Lower lobe of right lung (tissue), 2 donors: ENCODE measurements around the gene ACTL8. TPM values are rescaled to one million over a fixed set of nuclear protein-coding genes. Genes with fewer than 3 reads are reported as not detected.

Experiments
- ATAC-seq, 2 donors: fragments of 200-7000 bp; cut with Tn5 transposase; one replicate each; pipeline ENCODE4 v1.9.1; 2020 to 2022; ENCODE audit warnings: mild to moderate bottlenecking in 2 of 2, moderate library complexity in 2 of 2
- DNase-seq: peaks from one replicate; pipeline ENCODE4 v3.0.0-alpha.2; 2020
- H3K27ac ChIP-seq: fragments of 200-600 bp; one replicate; pipeline ENCODE4 v1.8.0; 2022
- H3K27me3 ChIP-seq: fragments of 200-600 bp; one replicate; pipeline ENCODE4 v1.8.0; 2022; ENCODE audit warnings: low read depth
- H3K36me3 ChIP-seq: fragments of 200-600 bp; one replicate; pipeline ENCODE4 v1.8.0; 2022; ENCODE audit warnings: mild to moderate bottlenecking
- H3K4me1 ChIP-seq: fragments of 200-600 bp; one replicate; pipeline ENCODE4 v1.8.0; 2022
- H3K4me3 ChIP-seq: fragments of 200-600 bp; one replicate; pipeline ENCODE4 v1.8.0; 2022; ENCODE audit warnings: mild to moderate bottlenecking
- H3K9me3 ChIP-seq: fragments of 200-600 bp; one replicate; pipeline ENCODE4 v1.8.0; 2022
- intact Hi-C: fragments of 100-400 bp; cut with DNase I; formaldehyde crosslinking; loops from one replicate; pipeline ENCODE4 v1.11.0; 2022
- total RNA-seq: library from RNA; stranded (reverse); fragmentation: NEBNext Ultra II Directional; extraction: Animal tissue kit (Norgen Biotek cat#: 25700); gene quantifications from one replicate; pipeline ENCODE4 v1.2.1, GENCODE V29; 2021
- TF ChIP-seq, protein P1 (sequence below): fragments of 200-600 bp; IDR thresholded peaks from one replicate; pipeline ENCODE4 v1.8.0; 2022; ENCODE audit warnings: antibody characterized with exemption, mild to moderate bottlenecking
- donor health status: DM: no; HTN: yes; CAD: no; lungs with severe emphysema.

The ACTL8 gene
- total RNA-seq, 1 donor from 2014 or later: not detected

DNA sequence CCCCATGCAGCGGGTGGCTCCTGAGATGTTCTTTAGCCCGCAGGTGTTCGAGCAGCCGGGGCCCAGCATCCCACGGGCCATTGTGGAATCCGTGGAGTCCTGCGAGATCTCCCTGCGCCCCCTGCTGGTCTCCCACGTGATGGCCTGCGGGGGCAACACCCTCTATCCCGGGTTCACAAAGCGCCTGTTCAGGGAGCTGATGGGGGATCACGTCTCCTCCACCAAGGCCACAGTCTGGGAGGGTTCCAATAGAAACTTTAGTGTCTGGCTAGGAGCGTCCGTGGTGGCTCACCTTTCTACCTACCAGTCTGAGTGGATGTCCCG is 71.0 kb downstream of the ACTL8 start:
- ATAC-seq: peak in 1 of 2 donors; percentile 12
- peaks cover 29% of the 10 kb centered on the region for H3K27me3 ChIP-seq
- peak; percentile 58 for DNase-seq

DNA sequence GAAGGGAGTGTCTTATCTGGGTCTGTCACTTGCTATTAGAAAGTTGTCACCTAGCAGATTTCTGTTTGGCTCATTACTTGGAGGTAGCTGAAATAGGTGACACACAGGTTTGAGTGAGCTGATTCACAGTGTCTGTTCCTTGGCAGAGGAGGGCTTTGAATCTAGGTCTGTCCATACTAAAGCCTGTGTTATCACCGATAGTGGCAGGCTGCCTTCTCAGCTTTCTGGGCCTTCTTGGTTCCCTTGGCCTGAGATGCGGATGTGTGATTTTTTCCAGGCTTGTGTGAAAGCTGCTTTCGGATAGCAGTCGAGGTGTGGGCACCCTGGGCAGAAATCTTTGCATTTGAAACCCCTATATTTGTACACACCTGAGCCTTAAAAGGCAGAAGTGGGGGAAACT is 73.9 kb downstream of the ACTL8 start:
- Histone ChIP-seq H3K27me3 (peaks cover 29% of the 10 kb centered on the region), H3K36me3 (no peaks in the 10 kb centered on the region), H3K27ac (no peak overlapping the region), H3K4me3 (no peak overlapping the region), H3K4me1 (no peaks in the 10 kb centered on the region), H3K9me3 (no peaks in the 10 kb centered on the region)
- intact Hi-C loops: no loop called here
- DNase-seq (no peak), ATAC-seq (no peak)
- TF ChIP-seq, protein P1, sequence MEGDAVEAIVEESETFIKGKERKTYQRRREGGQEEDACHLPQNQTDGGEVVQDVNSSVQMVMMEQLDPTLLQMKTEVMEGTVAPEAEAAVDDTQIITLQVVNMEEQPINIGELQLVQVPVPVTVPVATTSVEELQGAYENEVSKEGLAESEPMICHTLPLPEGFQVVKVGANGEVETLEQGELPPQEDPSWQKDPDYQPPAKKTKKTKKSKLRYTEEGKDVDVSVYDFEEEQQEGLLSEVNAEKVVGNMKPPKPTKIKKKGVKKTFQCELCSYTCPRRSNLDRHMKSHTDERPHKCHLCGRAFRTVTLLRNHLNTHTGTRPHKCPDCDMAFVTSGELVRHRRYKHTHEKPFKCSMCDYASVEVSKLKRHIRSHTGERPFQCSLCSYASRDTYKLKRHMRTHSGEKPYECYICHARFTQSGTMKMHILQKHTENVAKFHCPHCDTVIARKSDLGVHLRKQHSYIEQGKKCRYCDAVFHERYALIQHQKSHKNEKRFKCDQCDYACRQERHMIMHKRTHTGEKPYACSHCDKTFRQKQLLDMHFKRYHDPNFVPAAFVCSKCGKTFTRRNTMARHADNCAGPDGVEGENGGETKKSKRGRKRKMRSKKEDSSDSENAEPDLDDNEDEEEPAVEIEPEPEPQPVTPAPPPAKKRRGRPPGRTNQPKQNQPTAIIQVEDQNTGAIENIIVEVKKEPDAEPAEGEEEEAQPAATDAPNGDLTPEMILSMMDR: no peak

More for the DNA sequence above, 71.0 kb downstream of the ACTL8 start:
- Histone ChIP-seq H3K27ac (no peak overlapping the region), H3K36me3 (no peaks in the 10 kb centered on the region), H3K4me3 (no peak overlapping the region), H3K9me3 (no peaks in the 10 kb centered on the region), H3K4me1 (no peaks in the 10 kb centered on the region)
- intact Hi-C loops: no loop called here
- TF ChIP-seq, protein P1: peak; percentile 63

DNA sequence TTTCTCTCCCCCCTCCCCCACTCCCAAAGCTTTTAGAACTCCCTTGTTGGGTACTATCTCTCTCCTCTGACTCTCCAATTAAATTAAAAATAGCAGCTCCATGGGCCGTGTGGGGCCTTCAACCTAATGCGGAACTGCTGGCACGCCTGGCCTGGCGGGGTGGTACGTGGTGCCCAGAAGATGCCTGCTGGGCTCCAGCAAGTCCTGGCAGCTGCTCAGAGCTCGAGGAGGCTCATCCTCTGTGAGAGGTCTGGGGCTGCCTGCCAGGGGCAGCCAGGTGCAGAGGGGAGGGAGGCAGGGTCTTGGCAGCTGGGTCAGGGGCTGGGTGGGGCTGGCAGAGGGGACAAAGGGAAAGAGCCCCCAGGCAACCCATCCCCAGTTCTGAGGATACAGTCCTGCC is 74.4 kb downstream of the ACTL8 start:
- H3K4me1 ChIP-seq: no peaks in the 10 kb centered on the region
- TF ChIP-seq, protein P1: no peak
- no peaks in the 10 kb centered on the region for H3K36me3 ChIP-seq
- intact Hi-C loops: no loop called here
- no peak for DNase-seq
- no peaks in the 10 kb centered on the region for H3K9me3 ChIP-seq
- no peak overlapping the region for H3K4me3 ChIP-seq
- no peak for ATAC-seq
- peaks cover 29% of the 10 kb centered on the region for H3K27me3 ChIP-seq
- no peak overlapping the region for H3K27ac ChIP-seq

DNA sequence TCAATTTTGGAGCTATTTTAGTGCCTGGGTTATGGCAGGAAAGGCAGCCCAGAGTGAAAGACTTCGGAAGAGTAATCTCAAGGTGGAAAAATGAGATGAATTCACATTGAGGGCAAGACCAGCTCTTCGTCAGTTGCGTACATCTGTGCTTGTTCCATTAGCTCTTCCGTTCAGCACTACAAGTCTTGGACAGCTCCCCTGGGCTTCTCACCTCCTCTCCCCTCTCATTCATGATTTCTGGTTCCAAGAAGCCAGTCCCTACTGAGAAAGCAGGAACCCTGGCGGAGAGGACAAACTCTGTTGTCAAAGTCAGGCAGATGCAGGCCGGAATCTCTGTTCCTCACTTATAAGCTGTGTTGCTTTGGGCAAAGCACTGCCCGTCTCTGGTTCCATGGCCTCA is 76.5 kb downstream of the ACTL8 start:
- Histone ChIP-seq H3K36me3 (no peaks in the 10 kb centered on the region), H3K4me3 (no peak overlapping the region), H3K9me3 (no peaks in the 10 kb centered on the region), H3K4me1 (no peaks in the 10 kb centered on the region), H3K27ac (no peak overlapping the region), H3K27me3 (peaks cover 18% of the 10 kb centered on the region)
- TF ChIP-seq, protein P1: no peak
- DNase-seq (no peak), ATAC-seq (no peak)
- intact Hi-C loops: no loop called here

DNA sequence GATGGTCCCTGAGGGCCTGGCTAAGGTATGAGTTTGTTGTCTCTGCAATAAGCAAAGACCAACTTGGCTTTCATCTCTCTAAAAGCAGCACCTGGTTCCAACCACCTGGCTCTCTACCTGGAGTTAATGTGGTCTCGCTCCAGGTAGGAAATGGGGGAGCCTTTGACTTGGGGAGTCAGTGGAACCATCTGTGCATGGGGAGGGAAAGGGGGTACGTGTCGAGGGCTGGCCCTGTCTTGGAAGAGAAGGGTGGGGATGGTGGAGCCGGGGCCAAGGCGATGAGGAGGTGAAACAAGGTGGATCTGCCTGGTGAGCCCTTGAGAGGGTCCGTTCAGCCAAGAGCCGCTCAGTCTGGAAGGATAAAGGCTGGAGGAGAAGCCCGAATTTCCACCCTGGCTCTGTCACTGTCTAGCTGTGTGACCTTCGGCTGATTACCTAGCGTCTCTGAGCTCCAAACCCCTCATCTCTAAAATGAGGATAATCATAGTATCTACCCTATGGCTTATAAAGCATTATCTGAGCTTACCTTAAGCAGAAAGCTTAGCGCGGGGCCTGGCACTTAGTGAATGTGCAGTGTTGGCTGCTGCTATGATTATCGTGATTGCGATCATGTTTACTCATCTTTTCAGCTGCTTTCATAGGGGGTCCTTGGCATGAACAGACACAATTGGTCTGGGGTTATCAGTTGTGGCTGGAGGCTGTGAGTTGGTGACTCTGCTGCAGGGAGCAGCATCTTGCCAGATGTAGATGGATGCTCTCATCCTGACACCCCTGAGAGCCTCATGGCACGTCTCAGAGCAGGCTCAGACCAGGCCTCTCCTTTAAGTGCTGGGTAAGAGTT is 78.7 kb downstream of the ACTL8 start:
- DNase-seq (no peak), ATAC-seq (no peak)
- no peaks in the 10 kb centered on the region for H3K4me1 ChIP-seq
- no peaks in the 10 kb centered on the region for H3K36me3 ChIP-seq
- H3K27me3 ChIP-seq: peaks cover 14% of the 10 kb centered on the region
- no peak overlapping the region for H3K4me3 ChIP-seq
- intact Hi-C loops: no loop called here
- TF ChIP-seq, protein P1: no peak
- no peaks in the 10 kb centered on the region for H3K9me3 ChIP-seq
- H3K27ac ChIP-seq: no peak overlapping the region
